Stimulated activated CD8-positive, alpha-beta memory T cell treated with anti-CD3 and anti-CD28 coated beads, Interleukin-7, amount 100 ng/mL, for 1 hour (primary cell): ENCODE measurements around the gene GALNS.

Experiments used
- DNase-seq, 2 donors: peaks; one replicate each; pipeline ENCODE4 v3.0.0-alpha.2; 2020; ENCODE audit warnings: low read depth in 2 of 2

Gene GALNS

DNA sequence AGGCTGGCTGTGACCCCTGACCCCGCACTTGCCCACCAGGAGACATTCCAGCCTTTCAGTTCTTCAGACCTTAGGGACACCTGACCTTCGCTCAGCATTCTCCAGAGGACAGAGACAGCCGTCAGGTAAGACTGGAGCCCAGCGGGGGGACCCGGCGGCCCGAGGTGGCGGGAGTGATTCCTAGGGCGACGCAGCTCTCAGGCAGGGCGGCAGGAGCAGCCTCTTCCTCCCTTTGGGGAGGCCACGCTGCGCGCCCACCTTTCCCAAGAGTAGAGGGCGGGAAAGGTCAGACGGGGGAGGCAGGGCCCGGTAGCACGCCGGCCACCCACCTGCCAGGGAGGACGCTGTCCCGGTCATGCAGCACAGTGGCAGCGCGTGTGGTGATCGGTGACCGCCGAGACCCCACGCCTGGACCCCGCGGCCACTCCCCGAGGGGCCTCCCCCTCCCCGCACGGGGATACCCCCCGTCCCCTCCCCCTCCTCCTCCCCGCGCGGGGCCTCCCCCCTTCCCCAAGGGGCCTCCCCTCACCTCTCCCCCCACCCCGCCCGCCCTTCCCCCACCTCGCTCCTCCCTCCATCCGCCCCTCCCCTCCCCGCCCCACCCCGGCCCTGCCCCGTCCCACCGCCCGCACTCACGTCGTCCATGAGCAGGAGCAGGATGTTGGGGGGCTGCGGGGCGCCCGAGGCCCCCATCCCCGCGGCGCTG lies 472 bp downstream of the GALNS start:
- no peak for DNase-seq

DNA sequence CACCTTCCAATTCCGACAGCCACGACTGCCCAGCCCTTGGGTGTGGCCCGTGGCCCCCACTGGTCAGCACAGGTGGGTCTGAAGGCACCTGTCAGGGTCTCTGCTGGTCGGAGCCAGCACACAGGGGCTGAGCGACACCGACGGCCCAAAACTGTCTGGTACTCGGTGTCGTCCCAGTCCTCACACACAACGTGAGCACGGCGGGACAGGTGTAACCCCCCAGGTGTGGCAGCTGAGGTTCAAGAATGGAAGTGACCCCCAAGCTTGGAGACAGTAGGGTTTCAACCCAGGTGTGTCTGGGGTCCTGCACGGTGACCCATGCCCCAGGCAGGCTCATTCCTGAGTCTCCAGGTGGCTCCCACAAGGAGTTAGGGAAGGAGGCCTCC lies 1.0 kb downstream of the GALNS start:
- no peak for DNase-seq

DNA sequence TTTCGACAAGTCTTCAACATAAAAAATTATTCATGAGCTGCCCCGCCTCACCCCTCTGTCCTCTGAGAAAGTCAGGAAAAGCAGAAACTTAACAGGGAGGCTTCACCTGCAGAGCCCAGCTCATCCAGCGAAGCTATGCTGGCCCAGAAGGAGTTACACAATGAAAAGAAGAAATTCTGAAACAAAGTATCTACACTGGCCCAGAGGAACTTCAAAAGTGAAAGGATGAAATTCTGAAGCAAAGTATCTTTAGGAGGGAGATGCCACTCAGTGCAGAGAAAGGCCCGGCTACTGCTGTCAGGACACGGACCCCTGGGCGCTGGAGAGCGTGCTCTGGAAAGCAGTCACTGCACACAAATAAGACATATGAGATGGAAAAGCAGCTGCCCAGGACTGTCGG lies 1.6 kb downstream of the GALNS start:
- DNase-seq, result no peak

DNA sequence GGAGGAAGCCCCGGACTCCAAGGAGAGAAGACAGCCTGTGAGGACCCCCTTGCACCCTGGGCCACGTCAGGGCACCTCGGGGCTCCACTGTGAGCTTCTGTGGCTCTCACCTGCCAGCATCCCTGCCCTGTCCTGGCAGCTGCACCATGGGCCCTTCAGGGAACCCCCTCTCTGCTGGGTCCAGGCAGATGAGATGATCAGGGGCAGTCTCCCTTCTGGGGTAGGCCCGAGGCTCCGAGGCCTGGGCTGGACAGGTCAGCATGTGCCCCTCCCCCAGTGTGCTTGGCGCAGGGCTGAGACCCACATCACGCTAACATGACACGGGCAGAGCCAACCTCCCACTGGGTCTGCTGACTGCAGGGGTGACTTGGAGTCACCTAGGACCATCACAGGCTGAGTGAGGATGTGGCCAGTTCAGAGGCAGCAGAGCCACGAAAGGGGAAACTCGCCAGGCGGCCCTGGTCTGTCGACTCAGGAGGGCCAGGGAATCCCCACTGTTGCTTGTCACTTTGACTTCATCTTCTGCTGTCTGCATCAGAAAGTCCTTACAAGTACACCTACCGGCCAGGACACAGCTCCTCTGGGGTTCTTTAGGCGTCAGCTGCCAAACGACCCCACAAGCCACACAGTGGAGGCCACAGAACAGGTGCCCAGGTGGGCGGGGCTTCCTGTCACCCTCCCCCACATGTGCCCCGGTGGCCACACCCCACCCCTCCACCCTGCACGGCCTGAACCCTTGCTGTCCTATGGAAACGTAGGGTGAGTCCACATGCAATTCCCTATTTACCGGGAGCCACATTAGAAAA lies 2.2 kb downstream of the GALNS start:
- no peak for DNase-seq

DNA sequence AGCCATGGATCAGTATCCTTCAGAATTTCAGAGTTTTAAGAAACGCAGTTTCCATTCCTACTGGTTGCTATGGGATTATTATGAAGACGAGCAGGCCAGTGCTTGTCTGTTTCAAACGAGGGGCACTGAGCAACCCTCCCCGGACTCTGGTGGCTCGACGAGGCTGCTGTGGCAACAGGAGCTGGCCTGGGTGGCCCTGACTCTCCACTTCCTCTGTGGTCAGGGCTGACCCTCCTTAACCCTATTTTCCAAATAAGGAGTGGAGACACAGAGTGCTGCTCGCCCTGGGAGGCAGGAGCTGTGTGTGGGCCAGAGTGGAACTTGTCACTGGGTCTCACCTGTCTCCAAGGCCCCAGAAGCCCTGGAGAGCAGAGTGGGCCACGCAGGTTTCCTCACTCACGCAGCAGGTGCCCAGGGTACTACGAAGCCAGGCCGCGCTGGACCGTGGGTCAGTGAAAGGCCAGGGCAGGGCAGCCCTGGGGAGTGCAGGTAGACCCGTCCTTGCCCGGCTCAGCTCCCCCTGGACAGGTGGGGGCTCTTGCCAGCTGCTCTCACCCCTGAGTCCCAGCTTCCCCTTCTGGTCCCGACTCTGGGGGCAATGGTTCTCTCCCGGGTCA lies 3.3 kb downstream of the GALNS start:
- no peak for DNase-seq

DNA sequence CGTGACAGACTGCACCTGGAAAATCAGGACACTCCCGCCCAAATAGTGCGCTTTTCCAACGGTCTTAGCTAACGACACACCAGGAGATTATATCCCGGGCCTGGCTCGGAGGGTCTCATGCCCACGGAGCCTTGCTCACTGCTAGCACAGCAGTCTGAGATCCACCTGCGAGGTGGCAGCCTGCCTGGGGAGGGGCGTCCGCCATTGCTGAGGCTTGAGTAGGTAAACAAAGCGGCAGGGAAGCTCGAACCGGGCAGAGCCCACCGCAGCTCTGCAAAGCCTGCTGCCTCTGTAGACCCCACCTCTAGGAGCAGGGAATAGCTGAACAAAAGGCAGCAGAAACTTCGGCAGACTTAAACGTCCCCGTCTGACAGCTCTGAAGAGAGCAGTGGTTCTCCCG lies 5.1 kb downstream of the GALNS start:
- no peak for DNase-seq

DNA sequence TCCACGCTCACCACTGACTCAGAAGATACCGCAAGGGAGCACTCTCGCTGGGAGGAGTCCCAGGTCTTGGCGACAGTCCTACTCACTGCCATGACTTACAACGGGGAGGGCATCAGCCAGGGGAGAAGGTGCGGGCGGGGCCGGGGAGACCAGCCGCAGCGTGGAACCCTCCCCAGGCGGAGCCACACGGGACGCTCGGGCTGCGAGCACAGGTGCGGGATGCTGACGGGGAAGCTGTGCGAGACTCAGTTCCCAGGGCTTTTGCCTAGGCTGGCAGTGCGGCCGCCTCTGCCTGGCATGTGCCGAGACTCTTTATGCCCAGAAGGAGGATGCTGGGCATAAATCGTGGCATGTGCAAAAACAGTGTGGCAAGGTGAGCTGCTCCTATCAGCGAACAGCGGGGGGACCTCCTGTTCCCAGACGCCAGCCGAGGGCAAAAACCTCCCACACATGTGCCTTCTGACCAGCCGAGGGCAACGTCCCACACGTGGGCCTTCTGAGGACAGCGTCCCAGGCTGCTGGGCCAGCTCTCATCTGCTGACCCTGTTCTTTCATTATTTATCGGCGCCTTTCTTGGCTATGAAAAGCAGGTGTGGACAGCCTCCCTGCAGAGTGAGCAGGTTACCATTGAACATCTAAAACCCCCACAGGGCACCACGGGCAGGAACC lies 6.1 kb downstream of the GALNS start:
- no peak for DNase-seq

DNA sequence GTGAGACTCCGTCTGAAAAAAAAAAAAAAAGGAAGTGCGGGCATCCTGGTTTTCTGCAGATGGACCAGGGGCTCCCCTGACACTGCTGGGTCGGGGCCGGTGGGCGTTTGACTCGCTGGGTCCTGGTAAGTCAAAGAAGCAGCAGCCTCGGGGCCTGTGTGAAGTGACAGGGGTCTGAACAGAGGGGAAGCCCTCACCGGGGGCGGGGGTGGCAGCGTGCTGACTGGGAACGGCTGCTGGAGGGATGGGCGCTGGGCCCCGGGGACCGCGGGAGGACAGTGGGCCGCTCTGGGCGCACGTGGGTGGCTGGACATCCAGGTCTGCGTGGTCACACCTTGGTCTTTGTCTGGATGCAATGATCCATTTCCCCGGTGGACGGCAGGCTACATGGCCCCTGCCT lies 8.2 kb downstream of the GALNS start:
- no peak for DNase-seq

DNA sequence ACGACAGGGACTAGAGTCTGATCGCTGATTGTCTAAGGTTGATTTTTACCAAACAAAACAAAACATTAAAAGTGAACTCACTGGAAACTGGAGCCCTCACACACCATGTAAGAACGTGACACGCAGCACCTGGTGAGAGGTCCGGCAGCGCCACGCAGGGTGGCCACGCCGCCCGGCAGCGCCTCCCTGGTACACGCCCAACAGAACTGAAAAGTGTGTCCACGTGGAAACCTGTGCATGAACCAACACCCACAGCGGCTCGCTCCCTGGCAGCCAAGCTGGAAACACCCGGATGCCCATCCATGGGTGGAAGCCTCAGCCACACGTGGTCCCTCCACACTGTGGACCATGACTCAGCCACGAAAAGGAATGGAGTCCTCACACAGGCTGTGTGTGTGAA lies 9.1 kb downstream of the GALNS start:
- no peak for DNase-seq

DNA sequence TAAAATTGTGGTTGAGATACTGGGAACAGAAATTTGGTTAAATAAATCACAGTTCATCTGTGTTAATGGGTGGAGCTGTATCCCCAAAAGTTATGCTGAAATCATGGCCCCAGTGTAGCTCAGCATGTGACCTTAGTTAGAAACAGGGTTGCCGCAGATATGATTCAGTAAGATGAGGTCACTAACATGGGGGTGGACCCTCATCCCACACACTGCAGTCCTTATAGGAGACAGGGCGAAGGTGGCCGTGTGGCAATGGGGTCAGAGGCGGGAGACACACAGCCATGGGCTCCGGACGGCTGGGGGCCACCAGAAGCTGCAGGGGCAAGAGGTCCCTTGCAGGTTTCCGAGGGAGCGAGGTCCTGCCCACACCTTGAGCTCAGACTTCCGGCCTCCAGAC lies 10.7 kb downstream of the GALNS start:
- DNase-seq, result no peak

DNA sequence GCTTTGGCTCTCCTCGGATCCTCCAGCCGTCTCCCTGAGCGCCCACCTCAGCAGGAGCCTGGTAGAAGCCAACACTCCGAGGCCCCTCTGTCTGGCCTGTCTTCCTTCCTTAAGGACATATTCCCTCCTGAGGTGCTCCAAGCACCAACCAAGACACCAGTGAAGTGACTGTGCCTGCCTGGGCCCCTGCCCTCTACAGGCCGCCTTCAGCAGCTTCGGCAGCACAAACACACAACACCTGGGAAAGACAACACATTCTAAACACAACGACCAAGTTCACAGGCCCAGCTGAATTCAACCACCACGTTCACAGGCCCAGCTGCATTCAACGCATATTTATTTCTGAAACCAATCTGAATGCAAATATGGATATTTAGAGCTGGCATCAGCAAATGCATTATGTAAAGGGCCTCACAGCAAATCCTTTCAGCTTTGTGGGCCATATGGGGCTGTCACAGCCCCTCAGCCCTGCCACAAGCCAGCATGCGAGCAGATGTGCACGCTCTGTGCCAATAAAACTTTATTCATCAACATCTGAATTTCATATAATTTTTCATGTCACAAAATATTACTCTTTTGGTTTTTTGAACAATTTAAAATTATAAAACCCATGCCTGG lies 12.2 kb downstream of the GALNS start:
- no peak for DNase-seq

DNA sequence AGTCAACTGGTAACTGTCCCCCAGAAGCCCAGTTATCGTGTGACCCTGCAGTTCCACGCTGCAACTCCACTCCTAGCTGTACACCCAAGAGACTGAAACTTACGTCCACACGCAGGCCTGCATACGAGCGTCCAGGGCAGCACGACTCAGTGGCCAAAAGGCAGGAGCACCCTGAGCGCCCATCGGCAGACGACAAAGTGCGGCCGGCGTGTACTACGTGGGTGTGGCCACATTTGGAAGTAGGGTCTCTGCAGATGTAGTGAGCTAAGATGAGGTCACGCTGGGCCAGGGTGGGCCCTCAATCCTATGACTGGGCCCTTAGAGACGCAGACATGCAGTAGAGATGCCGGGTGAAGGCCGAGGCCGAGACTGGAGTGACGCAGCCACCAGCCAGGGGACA lies 13.5 kb downstream of the GALNS start:
- DNase-seq, result no peak

DNA sequence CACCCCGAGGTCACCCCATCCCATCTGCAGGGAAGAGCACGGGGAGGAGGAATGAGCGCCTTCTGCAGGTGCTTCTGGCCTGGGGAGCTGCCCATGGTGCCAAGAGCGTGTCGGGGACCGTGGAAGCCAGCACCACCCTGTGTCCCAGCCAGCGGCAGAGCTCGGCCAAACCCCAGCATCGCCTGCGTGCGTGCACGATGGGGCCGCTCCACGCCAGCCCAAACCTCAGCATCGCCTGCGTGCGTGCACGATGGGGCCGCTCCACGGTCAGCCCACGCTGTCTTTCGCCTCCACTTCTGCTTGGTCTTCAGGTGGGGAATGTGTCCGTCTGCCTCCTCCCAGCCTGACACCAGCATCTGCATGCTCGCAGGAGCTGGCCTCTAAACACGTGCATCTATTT lies 13.9 kb downstream of the GALNS start:
- no peak for DNase-seq

DNA sequence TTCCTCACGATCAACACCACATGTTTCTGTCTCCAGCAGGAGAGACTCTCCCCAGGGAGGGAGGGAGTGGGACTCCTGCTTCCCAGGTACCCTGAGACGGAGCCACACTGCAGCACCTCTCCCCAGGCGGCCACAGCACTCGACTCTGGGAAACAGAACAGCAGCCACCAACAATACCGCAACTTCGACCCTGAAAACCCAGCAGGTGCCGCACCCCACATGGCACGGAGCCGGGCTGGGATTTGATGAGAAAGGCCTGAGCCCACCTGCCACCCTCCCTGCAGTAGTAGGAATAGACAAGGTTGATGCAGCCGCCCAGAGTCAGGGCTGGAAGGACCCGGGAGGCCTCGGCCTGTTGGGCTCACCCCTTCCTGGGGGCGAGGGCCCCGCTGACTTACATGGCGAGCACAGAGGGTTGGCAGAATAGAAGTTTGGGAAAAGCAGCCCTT lies 14.4 kb downstream of the GALNS start:
- no peak for DNase-seq

DNA sequence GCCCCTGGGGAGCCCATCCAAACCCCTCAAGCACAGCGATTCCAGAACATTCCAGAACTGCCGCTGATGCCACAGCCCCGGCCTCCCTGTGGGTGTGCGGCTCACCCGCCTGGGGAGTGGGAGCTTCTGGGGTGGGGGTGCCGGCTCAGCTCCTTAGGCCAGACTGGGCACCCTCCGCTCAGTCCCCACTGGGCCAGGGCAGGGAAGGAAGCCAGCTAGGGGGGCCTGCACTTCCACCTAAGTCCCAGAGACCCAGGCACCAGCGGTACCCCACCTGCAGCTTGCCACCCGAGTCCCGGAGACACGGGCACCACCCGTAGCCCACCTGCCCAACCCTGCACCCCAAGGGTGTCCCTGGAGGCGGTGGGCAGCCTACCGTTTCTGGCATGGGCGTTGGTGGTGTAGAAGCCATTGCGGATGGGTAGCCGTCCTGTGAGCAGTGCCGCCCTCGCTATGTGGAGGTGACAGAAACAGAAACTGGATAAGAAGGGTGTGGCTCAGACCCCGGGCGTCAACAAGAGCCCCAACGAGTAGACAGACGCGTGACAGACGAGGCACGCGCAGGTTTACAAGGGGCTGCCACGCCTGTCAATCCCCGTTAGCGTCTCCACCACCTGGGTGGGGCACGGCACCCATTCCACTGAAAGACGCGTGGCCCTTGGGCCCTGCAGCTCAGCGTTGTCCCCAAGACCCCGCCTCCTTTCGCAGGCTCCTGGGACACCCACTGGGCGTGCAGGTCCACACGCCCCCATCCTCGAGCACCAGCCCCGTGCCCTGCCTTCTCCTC lies 15.0 kb downstream of the GALNS start:
- DNase-seq, result no peak

DNA sequence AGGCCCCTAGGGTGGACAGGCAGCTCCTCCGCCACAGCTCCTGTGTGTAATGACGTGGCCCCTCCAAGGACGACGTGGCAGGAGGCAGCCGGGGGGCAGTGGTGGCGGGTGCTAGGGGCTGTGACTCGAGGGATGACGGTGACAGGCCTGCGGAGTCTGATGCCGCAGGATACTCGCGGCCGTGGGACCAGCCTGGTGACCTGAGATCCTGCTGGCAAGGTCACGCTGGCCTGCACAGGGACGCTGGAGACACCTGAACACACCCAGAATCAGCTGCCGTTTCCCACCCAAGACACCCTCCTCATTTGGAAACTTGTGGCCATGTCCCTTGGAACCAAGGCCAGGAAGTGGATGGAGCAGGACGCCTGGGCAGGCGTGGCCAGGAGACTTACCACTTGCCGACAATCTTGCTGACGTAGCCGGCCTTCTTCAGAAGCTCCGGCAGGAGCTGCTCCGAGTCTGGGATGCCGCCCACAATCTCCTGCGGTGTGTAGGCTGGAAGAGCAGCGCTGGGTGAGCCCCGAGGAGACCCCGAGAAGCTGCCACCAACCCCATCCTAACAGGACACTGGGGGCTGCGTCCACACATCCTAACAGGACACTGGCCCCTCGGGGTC lies 16.0 kb downstream of the GALNS start:
- DNase-seq, result no peak

DNA sequence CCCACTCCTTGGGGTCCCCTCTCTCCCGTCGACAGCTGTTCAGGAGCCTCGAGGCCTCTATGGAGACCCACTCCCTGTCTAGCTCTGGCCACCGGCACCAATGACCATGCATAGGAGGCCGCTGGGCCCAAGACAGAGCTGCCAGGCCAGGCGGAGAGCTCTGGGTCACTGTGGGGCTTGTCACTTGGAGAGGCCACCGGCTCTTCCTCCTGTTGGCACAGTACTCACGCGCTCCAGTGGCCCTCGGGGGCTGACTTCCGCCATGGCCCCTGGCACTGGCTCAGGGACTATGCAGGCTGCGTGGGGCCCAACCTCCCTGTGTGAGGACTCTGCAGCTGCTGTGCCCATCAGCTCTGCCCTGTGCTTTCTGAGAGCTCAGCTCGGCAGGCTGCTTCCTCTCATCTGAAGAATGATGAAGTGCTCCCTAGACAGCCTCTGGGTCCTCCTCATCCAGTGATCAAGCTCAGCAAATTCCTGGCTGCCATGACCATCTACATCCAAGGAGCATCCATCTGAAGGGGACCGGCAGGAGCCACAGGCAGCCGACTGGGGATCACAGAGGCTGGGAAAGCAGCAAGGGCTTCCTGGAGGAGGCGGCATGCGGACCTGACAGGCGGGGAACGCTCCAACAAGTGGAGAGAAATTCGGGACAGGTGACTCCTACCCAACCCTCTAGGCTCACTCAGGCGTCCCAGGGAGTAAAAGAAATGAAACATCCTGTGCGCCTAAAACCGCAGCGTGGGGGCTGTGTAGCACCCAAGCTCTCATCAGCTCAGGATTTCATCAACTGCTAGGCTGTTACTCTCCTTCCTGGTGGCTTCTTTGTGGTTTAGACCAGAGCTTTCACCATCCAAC lies 16.8 kb downstream of the GALNS start:
- no peak for DNase-seq

DNA sequence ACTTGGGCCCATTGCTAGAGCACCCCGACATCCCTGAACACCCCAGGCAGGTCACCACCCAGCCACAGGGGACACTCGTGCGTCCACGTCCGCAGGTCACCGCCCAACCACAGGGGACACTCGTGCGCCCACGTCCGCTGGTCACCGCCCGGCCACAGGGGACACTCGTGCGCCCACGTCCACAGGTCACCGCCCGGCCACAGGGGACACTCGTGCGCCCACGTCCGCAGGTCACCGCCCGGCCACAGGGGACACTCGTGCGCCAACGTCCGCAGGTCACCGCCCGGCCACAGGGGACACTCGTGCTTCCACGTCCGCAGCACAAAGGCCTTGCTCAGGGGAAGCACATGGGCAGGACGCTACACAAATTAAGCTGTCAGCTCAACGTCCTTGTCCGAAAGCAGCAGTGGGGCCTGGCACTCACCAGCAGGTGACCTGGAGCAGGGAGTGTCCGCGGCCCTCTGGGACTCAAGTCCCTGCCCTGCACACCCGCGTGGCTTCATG lies 17.7 kb downstream of the GALNS start:
- DNase-seq, result no peak

DNA sequence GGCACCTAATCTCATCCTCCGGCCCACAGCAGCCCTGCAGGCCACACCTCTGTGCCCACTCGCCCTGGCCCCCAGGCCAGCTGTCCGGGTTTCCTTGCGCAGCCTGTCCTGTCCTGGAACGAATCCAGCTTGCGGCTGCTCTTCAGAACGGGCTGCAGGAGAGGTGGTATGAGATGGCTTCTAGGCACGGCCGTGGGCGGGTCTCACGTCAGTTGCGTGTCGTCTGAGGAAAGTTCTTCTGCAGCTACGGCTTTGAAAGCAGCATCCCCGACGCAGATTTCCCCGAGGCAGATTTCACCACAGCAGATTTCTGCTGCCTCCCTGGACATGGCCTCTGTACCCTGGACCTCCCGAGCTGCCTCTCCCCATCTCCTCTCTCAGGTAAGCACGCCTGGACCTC lies 18.2 kb downstream of the GALNS start:
- DNase-seq, result no peak

DNA sequence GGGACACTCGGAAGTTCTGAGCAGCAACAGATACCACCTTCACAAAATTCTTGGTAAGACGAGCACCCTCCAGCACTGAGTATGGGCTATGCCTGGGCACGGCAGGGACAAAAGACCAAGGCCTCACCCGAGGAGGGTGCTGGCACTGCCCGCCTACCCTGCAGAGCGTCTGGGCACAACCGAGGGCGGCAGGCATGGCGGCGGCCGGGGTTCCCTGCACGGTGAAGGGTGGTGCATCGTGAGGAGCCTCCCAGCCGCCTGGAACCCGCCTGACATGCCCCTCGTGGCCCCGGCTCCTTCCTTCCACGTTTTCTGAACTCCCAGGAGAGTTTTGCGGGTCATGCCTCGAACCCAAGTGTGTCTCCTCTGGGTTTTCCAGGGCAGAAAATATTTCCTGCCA lies 18.9 kb downstream of the GALNS start:
- DNase-seq, result no peak
